DOHH2 (cell line): ENCODE data around the gene GPHN.

Source experiments
- EZH2phosphoT487 ChIP-seq: fragments of 200-600 bp; sonication (generic); IDR thresholded peaks from 2 replicates; pipeline ENCODE4 v1.6.1; 2017; ENCODE audit warnings: borderline replicate concordance, mild to moderate bottlenecking, antibody characterized with exemption, low read length, moderate library complexity, mixed read lengths
- TF ChIP-seq, protein P1 (sequence below): fragments of 200-600 bp; sonication (generic); IDR thresholded peaks from one replicate; pipeline ENCODE4 v1.5.1; 2014; ENCODE audit warnings: antibody characterized with exemption, mild to moderate bottlenecking, low read depth, low read length; ENCODE audit not compliant: poor library complexity, severe bottlenecking

DNA sequence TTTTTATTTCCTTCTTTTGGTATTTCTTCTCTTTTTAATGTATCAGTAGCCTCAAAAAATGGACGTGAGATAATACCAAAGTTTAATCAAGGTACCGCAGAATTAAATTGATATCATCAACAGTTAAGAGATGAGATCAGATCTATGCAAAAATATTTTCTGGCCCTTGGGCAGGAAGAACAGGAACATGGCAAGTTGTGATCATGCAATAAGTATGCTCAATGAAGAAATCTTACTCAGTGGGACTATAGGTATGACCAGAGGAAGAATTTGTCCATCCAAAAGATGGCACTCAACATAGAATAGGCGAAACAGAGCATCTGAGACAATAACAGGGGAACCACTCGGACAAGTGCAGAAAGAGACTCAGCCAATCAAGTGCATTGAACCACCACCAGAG is 680.4 kb downstream of the GPHN start:
- TF ChIP-seq, protein P1, sequence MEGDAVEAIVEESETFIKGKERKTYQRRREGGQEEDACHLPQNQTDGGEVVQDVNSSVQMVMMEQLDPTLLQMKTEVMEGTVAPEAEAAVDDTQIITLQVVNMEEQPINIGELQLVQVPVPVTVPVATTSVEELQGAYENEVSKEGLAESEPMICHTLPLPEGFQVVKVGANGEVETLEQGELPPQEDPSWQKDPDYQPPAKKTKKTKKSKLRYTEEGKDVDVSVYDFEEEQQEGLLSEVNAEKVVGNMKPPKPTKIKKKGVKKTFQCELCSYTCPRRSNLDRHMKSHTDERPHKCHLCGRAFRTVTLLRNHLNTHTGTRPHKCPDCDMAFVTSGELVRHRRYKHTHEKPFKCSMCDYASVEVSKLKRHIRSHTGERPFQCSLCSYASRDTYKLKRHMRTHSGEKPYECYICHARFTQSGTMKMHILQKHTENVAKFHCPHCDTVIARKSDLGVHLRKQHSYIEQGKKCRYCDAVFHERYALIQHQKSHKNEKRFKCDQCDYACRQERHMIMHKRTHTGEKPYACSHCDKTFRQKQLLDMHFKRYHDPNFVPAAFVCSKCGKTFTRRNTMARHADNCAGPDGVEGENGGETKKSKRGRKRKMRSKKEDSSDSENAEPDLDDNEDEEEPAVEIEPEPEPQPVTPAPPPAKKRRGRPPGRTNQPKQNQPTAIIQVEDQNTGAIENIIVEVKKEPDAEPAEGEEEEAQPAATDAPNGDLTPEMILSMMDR: no peak
- TF ChIP-seq EZH2phosphoT487: no peak
